B cell (primary cell): ENCODE data around the gene C2orf74. TPM values are rescaled to one million over a fixed set of nuclear protein-coding genes. Genes with fewer than 3 reads are reported as not detected.
A peak's percentile ranks its signal among the peaks of the same experiment; 100 is the strongest.

Source experiments
- ATAC-seq: fragments of 200-7000 bp; cut with Tn5 transposase; one replicate; pipeline ENCODE4 v1.10.0; 2021; ENCODE audit warnings: low read depth, mild to moderate bottlenecking, moderate number of reproducible peaks, moderate library complexity
- CTCF ChIA-PET: fragments of 350-600 bp; sonication (Branson Sonifier 250); formaldehyde crosslinking; loops from one replicate; lab custom pipeline; 2021; ENCODE audit warnings: antibody characterized with exemption, inconsistent platforms; lab: Charles Lee
- POLR2A ChIA-PET: fragments of 350-600 bp; sonication (Branson Sonifier 250); formaldehyde crosslinking; loops from one replicate; lab custom pipeline; 2021; ENCODE audit warnings: antibody characterized with exemption; lab: Charles Lee
- DNase-seq: peaks from one replicate; pipeline ENCODE4 v3.0.0; 2013
- H2AFZ ChIP-seq: 2 replicates; pipeline ENCODE4 v1.6.1; 2012; ENCODE audit warnings: mild to moderate bottlenecking, low read depth, low read length; ENCODE audit not compliant: insufficient read depth, poor library complexity, severe bottlenecking
- H3K27ac ChIP-seq, 2 donors: 1 replicate in 1 of 2; 2 replicates in 1 of 2; pipeline ENCODE4 v1.5.1; 2012 to 2013; ENCODE audit warnings: low read length in 2 of 2, mild to moderate bottlenecking in 2 of 2, moderate library complexity in 1 of 2
- H3K27me3 ChIP-seq, 4 experiments: fragments of 200-600 bp in 1 of 4; sonication (generic) in 1 of 4; replicated peaks in 1 of 4; 1 replicate in 2 of 4; 2 replicates in 2 of 4; pipeline versions ENCODE4 v1.6.1 to v1.7.0; 2013 to 2016; ENCODE audit warnings: low read length in 3 of 4, mild to moderate bottlenecking in 2 of 4, mixed read lengths in 1 of 4, moderate library complexity in 1 of 4; ENCODE audit not compliant: insufficient read depth in 4 of 4, control insufficient read depth in 3 of 4; ENCODE audit errors: control extremely low read depth in 1 of 4
- H3K36me3 ChIP-seq, 2 experiments: replicated peaks in 1 of 2; 1 replicate in 1 of 2; 2 replicates in 1 of 2; pipeline versions ENCODE4 v1.6.1 to v1.7.1; 2013; ENCODE audit warnings: low read length in 1 of 2; ENCODE audit not compliant: insufficient read depth in 2 of 2, control insufficient read depth in 1 of 2; ENCODE audit errors: control extremely low read depth in 1 of 2, extremely low read depth in 1 of 2
- H3K4me1 ChIP-seq, 2 donors: fragments of 200-600 bp in 1 of 2; sonication (generic) in 1 of 2; 1 replicate in 1 of 2; 2 replicates in 1 of 2; pipeline versions ENCODE4 v1.5.1 to v1.6.1; 2013 to 2017; ENCODE audit warnings: low read length in 2 of 2; ENCODE audit not compliant: control insufficient read depth in 2 of 2, insufficient read depth in 2 of 2
- H3K4me2 ChIP-seq: replicated peaks from 2 replicates; pipeline ENCODE3; 2012; ENCODE audit warnings: mild to moderate bottlenecking, low read depth, low read length; ENCODE audit not compliant: poor library complexity, severe bottlenecking
- H3K4me3 ChIP-seq, 5 experiments: fragments of 200-600 bp in 1 of 5; sonication (generic) in 1 of 5; 1 replicate in 3 of 5; 2 replicates in 2 of 5; pipeline versions ENCODE4 v1.5.1 to v1.7.0; 2011 to 2016; ENCODE audit warnings: low read length in 4 of 5, mild to moderate bottlenecking in 4 of 5, low read depth in 2 of 5, control low read depth in 1 of 5, moderate library complexity in 1 of 5; ENCODE audit not compliant: insufficient read depth in 1 of 5; ENCODE audit errors: control extremely low read depth in 1 of 5, extremely low read depth in 1 of 5
- H3K79me2 ChIP-seq: fragments of 200-600 bp; sonication (generic); one replicate; pipeline ENCODE4 v1.6.0; 2016; ENCODE audit warnings: low read length; ENCODE audit not compliant: control insufficient read depth, insufficient read depth
- H3K9ac ChIP-seq: fragments of 200-600 bp; sonication (generic); 2 replicates; pipeline ENCODE4 v1.6.1; 2017; ENCODE audit warnings: mild to moderate bottlenecking, low read length, moderate library complexity
- H3K9me3 ChIP-seq, 3 donors: one replicate each; pipeline versions ENCODE4 v1.6.1 to v1.7.1; 2013; ENCODE audit warnings: low read length in 2 of 3; ENCODE audit not compliant: control insufficient read depth in 2 of 3, insufficient read depth in 1 of 3; ENCODE audit errors: control extremely low read depth in 1 of 3
- H4K20me1 ChIP-seq: 2 replicates; pipeline ENCODE4 v1.6.0; 2012; ENCODE audit warnings: mild to moderate bottlenecking, low read length; ENCODE audit not compliant: insufficient read depth, control insufficient read depth, poor library complexity, severe bottlenecking
- H3K27ac Mint-ChIP-seq: one replicate; pipeline ENCODE4 v1.8.0; 2021; ENCODE audit warnings: mixed read lengths
- H3K27me3 Mint-ChIP-seq: one replicate; pipeline ENCODE4 v1.8.0; 2021; ENCODE audit warnings: mixed read lengths
- H3K4me1 Mint-ChIP-seq: one replicate; pipeline ENCODE4 v1.8.0; 2021; ENCODE audit warnings: mixed read lengths
- H3K4me3 Mint-ChIP-seq: one replicate; pipeline ENCODE4 v1.8.0; 2021; ENCODE audit warnings: mixed read lengths
- H3K9me3 Mint-ChIP-seq: one replicate; pipeline ENCODE4 v1.8.0; 2022; ENCODE audit warnings: mixed read lengths; ENCODE audit not compliant: insufficient read depth
- EZH2 ChIP-seq: IDR thresholded peaks from 2 replicates; pipeline ENCODE4 v1.6.1; 2012; ENCODE audit warnings: borderline replicate concordance, low read depth, mild to moderate bottlenecking, moderate library complexity, low read length; ENCODE audit not compliant: insufficient read depth, poor library complexity, severe bottlenecking
- WGBS: methylation state at CpG from one replicate; pipeline ENCODE4 v1.1.5; 2013; ENCODE audit warnings: missing lambda C conversion rate; ENCODE audit not compliant: insufficient coverage; 5-methylcytosine and 5-hydroxymethylcytosine counted together
- intact Hi-C: fragments of 100-400 bp; cut with micrococcal nuclease; formaldehyde crosslinking; loops from one replicate; pipeline ENCODE4 v1.10.0; 2022
- polyA plus RNA-seq: library from polyadenylated mRNA; depleted of rRNA; stranded (reverse); fragments of >200 nt; gene quantifications from 2 replicates; pipeline ENCODE4 v1.2.3, GENCODE V29; 2012
- total RNA-seq, 2 donors: library from RNA; stranded (reverse); fragments of 120-200 nt in 1 of 2; gene quantifications; 1 replicate in 1 of 2; 2 replicates in 1 of 2; pipeline versions ENCODE4 v1.2.3 to v1.2.4, GENCODE V29; 2013 to 2022
- TF ChIP-seq, protein P1 (sequence below): fragments of 200-600 bp; IDR thresholded peaks from one replicate; pipeline ENCODE4 v1.8.0; 2022; ENCODE audit warnings: antibody characterized with exemption, mild to moderate bottlenecking

Gene C2orf74
- total and polyA plus RNA-seq, 2 donors (not counting 1 experiment from before 2014, with no cell fraction given) = 11.1 to 16.2 TPM

DNA sequence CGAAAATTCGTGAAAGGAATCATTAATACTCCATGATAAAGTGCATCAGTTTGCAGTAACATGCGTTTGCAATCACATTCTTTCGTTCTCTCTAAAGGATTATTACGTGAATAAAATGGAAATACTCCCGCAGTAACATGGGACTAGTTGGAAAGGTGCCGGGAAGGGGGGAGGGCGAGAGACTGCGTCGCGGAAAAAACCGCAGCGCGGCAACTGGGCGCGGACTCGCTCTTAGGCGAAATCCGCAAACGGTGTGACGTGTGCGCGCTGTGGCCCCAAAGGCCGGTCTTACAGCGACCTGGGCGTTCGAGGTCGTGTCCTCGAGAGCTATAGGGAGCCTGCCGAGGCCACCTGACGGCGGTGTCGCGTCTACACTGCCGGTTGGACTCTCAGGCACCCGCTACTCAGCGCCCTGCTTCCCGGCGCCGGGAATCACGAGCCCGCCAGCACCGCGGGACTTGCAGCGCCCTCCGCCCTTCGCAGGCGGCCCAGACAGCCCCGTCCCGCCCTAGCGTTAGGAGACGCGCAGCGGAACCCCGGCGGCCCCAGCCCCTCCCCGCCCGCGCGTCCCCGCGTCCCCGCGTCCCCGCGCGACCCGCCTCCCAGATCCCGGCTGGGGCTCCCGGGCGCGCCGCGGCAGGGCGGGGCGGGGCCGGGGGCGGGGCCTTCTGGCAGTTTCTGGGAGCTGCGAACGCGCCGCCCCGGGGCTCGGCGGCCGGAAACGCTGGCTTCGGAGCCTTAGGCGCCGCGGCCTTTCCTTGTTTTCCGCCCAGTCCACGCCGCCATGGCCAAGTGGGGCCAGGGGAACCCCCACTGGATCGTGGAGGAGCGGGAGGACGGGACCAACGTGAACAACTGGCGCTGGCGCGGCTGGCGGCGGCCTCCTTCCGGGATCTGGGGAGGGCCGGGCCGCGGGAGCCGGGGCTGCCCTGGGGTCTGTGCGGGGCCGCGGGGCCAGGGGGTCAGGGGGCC, 15.1 kb downstream of the C2orf74 start:
- no peaks in the 10 kb centered on the region for H3K27me3 Mint-ChIP-seq

More for the DNA sequence above, 15.1 kb downstream of the C2orf74 start:
- Histone ChIP-seq H3K4me3 (peak overlapping the region; percentile 69 to 97 (median 90)), H3K4me2 (peak overlapping the region; percentile 73), H3K9ac (peak overlapping the region; percentile 98), H3K4me1 (peaks cover 26 to 42% of the 10 kb centered on the region in 2 donors), H3K27me3 (no peaks in the 10 kb centered on the region), H3K27ac (peak overlapping the region; percentile 91 to 96), H2AFZ (peak overlapping the region; percentile 86), H4K20me1 (peaks cover 6% of the 10 kb centered on the region), H3K9me3 (no peaks in the 10 kb centered on the region), H3K79me2 (peaks cover 40% of the 10 kb centered on the region), H3K36me3 (peaks cover 4 to 30% of the 10 kb centered on the region in 2 experiments)
- peak overlapping the region; percentile 97 for H3K4me3 Mint-ChIP-seq
- no peaks in the 10 kb centered on the region for H3K9me3 Mint-ChIP-seq
- under 1% methylated on average over 111 of the region's 111 CpGs for WGBS
- ATAC-seq = peak; percentile 89
- peak overlapping the region; percentile 90 for H3K27ac Mint-ChIP-seq
- intact Hi-C loops = loop anchor here (1.0 to 10.0 kb wide), 10 partner anchors 32 to 708 kb away; partner anchors contain the start of genes CCT4, PAPOLG, PEX13 and REL
- ChIA-PET CTCF (interaction anchor here (0.6 to 1.3 kb wide), 3 partner anchors 9 to 304 kb away, joined by 3 to 5 read pairs (median 3); no protein-coding TSS in a partner anchor), POLR2A (interaction anchor here (0.5 to 1.9 kb wide), 10 partner anchors 13 to 587 kb away, joined by 3 to 8 read pairs (median 4); partner anchors contain the start of genes PAPOLG, REL and XPO1)
- peak; percentile 94 for DNase-seq
- H3K4me1 Mint-ChIP-seq = peaks cover 48% of the 10 kb centered on the region
- TF ChIP-seq EZH2 = no peak
- TF ChIP-seq, protein P1, sequence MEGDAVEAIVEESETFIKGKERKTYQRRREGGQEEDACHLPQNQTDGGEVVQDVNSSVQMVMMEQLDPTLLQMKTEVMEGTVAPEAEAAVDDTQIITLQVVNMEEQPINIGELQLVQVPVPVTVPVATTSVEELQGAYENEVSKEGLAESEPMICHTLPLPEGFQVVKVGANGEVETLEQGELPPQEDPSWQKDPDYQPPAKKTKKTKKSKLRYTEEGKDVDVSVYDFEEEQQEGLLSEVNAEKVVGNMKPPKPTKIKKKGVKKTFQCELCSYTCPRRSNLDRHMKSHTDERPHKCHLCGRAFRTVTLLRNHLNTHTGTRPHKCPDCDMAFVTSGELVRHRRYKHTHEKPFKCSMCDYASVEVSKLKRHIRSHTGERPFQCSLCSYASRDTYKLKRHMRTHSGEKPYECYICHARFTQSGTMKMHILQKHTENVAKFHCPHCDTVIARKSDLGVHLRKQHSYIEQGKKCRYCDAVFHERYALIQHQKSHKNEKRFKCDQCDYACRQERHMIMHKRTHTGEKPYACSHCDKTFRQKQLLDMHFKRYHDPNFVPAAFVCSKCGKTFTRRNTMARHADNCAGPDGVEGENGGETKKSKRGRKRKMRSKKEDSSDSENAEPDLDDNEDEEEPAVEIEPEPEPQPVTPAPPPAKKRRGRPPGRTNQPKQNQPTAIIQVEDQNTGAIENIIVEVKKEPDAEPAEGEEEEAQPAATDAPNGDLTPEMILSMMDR = no peak
